Measurements from ENCODE around the gene HHIPL1.

DNA sequence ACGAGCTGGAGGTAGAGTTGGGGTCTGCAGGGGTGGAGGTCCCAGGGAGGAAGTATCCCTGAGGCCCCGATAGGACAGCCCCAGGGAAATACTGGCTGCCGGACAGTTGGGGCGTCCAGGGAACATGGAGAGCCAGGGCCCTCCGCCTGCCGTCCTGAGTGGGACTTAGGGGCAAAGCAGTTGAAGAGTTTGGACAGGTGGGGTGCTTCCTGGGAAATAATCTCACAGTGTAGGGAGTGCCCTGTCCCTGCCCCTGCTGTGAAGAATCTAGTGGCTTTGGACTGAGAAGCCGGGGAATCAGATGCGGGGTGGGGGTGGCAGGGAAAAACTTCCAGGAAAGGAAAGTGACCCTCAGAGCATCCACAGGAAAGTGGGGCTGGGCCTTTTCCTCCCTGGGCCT is 9.8 kb upstream of the HHIPL1 start:
- TF ChIP-seq, protein P1, sequence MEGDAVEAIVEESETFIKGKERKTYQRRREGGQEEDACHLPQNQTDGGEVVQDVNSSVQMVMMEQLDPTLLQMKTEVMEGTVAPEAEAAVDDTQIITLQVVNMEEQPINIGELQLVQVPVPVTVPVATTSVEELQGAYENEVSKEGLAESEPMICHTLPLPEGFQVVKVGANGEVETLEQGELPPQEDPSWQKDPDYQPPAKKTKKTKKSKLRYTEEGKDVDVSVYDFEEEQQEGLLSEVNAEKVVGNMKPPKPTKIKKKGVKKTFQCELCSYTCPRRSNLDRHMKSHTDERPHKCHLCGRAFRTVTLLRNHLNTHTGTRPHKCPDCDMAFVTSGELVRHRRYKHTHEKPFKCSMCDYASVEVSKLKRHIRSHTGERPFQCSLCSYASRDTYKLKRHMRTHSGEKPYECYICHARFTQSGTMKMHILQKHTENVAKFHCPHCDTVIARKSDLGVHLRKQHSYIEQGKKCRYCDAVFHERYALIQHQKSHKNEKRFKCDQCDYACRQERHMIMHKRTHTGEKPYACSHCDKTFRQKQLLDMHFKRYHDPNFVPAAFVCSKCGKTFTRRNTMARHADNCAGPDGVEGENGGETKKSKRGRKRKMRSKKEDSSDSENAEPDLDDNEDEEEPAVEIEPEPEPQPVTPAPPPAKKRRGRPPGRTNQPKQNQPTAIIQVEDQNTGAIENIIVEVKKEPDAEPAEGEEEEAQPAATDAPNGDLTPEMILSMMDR (IDR thresholded peaks at IDR 0.05; ENCODE audit: low read depth, low read length), result no peak
- TF ChIP-seq EZH2phosphoT487 (IDR thresholded peaks at IDR 0.05; ENCODE audit: low read depth), result no peak

Measured in OCI-LY3 (cell line).